Mononuclear cell (primary cell): ENCODE data around the gene ANAPC4. TPM values are rescaled to one million over a fixed set of nuclear protein-coding genes. Genes with fewer than 3 reads are reported as not detected.

Experiments used
- H3K27me3 ChIP-seq: 2 replicates; pipeline ENCODE4 v1.6.0; 2011; ENCODE audit warnings: low read length, control low read depth; ENCODE audit not compliant: insufficient read depth
- H3K4me1 ChIP-seq: 2 replicates; pipeline ENCODE4 v1.5.1; 2011; ENCODE audit warnings: mild to moderate bottlenecking, low read length, control low read depth; ENCODE audit not compliant: insufficient read depth
- H3K4me3 ChIP-seq: 2 replicates; pipeline ENCODE4 v1.5.1; 2011; ENCODE audit warnings: mild to moderate bottlenecking, low read length, moderate library complexity
- H3K9me3 ChIP-seq: 2 replicates; pipeline ENCODE4 v1.5.1; 2011; ENCODE audit warnings: low read depth, mild to moderate bottlenecking, control low read depth, low read length
- total RNA-seq: library from RNA; depleted of rRNA; stranded (reverse); fragments of >200 nt; gene quantifications from one replicate; pipeline ENCODE4 v1.2.3, GENCODE V29; 2012

ANAPC4 gene
- total RNA-seq, 1 donor = 15.1 TPM

GRCh38 chr4:25440478-25441030, 63.5 kb downstream of the ANAPC4 start:
- H3K4me3 ChIP-seq = no peak overlapping the region
- no peaks in the 10 kb centered on the region for H3K4me1 ChIP-seq
- H3K9me3 ChIP-seq = no peaks in the 10 kb centered on the region
- H3K27me3 ChIP-seq = no peaks in the 10 kb centered on the region

GRCh38 chr4:25441519-25442117, 64.6 kb downstream of the ANAPC4 start:
- H3K4me1 ChIP-seq = no peaks in the 10 kb centered on the region
- no peaks in the 10 kb centered on the region for H3K9me3 ChIP-seq
- H3K27me3 ChIP-seq = no peaks in the 10 kb centered on the region
- H3K4me3 ChIP-seq = no peak overlapping the region

DNA sequence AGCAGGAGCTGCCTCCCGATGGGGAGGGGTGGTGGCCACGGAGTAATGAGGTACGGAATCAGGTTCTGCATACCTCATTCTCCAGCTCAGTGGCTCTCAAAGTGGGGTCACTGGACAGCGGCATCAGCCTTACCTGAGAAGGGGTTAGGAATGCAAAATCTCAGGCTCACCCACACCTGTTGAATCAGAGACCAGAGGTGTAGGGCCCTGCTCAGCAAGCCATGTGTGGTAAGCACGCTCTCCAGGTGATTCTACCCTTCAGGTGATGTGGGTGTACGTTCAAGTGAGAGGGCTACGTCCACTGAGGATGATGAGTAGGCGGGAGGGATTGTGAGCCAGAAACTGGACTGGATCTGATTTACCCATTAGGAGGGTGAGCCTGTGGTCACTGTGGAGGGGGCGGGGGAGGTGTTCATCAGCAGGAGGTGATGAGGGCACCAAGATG, 65.8 kb downstream of the ANAPC4 start:
- no peaks in the 10 kb centered on the region for H3K27me3 ChIP-seq
- H3K9me3 ChIP-seq = no peaks in the 10 kb centered on the region
- H3K4me1 ChIP-seq = no peaks in the 10 kb centered on the region
- H3K4me3 ChIP-seq = no peak overlapping the region

- Histone ChIP-seq H3K27me3 (no peaks in the 10 kb centered on the region), H3K9me3 (no peaks in the 10 kb centered on the region), H3K4me3 (no peak overlapping the region), H3K4me1 (no peaks in the 10 kb centered on the region)
Measured at GRCh38 chr4:25443851-25444250, 66.8 kb downstream of the ANAPC4 start.

DNA sequence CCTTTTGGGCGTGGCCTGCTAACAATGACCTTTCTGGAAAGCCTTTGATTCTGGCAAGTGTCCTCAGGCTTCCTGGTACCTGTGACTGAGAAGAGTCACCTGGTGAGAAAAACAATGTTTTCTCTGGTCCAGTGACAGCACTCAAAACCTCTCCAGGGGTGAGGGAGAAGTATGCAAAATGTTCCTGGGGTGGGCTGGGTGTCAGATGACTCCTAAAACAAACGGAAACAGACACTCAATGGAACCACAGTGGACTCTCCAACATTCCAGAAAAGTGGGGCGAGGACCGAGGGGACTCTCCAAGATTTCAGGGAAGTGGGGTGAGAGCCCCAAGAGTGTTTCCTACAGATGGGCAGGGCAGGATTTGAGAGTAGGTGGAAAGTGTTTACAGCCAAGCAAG, 69.5 kb downstream of the ANAPC4 start:
- no peaks in the 10 kb centered on the region for H3K9me3 ChIP-seq
- no peak overlapping the region for H3K4me3 ChIP-seq
- no peaks in the 10 kb centered on the region for H3K27me3 ChIP-seq
- no peaks in the 10 kb centered on the region for H3K4me1 ChIP-seq

GRCh38 chr4:25448379-25449109, 71.5 kb downstream of the ANAPC4 start:
- H3K4me3 ChIP-seq = no peak overlapping the region
- no peaks in the 10 kb centered on the region for H3K4me1 ChIP-seq
- H3K9me3 ChIP-seq = no peaks in the 10 kb centered on the region
- H3K27me3 ChIP-seq = no peaks in the 10 kb centered on the region

- H3K27me3 ChIP-seq = no peaks in the 10 kb centered on the region
- H3K4me3 ChIP-seq = no peak overlapping the region
- H3K4me1 ChIP-seq = no peaks in the 10 kb centered on the region
- no peaks in the 10 kb centered on the region for H3K9me3 ChIP-seq
Measured at GRCh38 chr4:25449270-25449669, 72.2 kb downstream of the ANAPC4 start.

DNA sequence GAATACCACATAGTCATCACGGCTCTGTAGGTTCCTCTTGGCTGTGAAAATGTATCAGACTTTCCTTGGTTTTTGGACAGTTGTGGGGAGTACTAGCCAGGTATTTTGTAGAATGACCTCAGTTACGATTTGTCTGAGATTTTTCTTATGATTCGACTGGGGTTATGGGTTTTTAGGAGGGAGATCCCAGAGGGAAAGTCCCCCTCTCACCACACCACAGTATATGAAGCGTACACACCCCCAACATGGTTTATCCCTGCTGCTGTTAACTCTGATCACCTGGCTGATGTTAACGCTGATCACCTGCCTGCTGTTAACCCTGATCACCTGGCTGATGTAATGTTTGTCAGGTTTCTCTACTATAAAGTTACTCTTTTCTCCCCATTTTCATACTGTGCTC, 72.6 kb downstream of the ANAPC4 start:
- H3K9me3 ChIP-seq = no peaks in the 10 kb centered on the region
- no peaks in the 10 kb centered on the region for H3K27me3 ChIP-seq
- H3K4me1 ChIP-seq = no peaks in the 10 kb centered on the region
- no peak overlapping the region for H3K4me3 ChIP-seq

- Histone ChIP-seq H3K27me3 (no peaks in the 10 kb centered on the region), H3K9me3 (no peaks in the 10 kb centered on the region), H3K4me1 (no peaks in the 10 kb centered on the region), H3K4me3 (no peak overlapping the region)
Measured at GRCh38 chr4:25450491-25450901, 73.4 kb downstream of the ANAPC4 start.

- Histone ChIP-seq H3K4me1 (no peaks in the 10 kb centered on the region), H3K27me3 (no peaks in the 10 kb centered on the region), H3K4me3 (no peak overlapping the region), H3K9me3 (no peaks in the 10 kb centered on the region)
Measured at GRCh38 chr4:25451676-25452075, 74.6 kb downstream of the ANAPC4 start.

DNA sequence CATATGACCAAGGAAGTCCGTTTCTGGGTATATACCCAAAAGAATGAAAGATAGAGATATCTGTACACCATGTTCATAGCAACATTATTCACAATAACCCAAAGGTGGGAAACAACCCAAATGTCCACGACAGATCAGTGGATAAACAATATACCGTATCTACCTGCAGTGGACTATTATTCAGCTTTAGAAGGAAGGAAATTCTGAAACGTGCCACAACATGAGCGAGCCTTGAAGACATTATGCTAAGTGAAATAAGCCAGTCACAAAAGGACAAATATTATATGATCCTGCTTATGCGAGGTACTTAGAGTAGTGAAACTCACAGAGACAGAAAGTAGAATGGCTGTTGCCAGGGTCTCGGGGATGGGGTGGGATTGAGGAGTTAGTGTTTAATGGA, 75.0 kb downstream of the ANAPC4 start:
- H3K4me3 ChIP-seq = no peak overlapping the region
- H3K9me3 ChIP-seq = no peaks in the 10 kb centered on the region
- no peaks in the 10 kb centered on the region for H3K4me1 ChIP-seq
- no peaks in the 10 kb centered on the region for H3K27me3 ChIP-seq

GRCh38 chr4:25454476-25454875, 77.4 kb downstream of the ANAPC4 start:
- no peaks in the 10 kb centered on the region for H3K4me1 ChIP-seq
- no peak overlapping the region for H3K4me3 ChIP-seq
- H3K27me3 ChIP-seq = no peaks in the 10 kb centered on the region
- H3K9me3 ChIP-seq = no peaks in the 10 kb centered on the region

- H3K27me3 ChIP-seq = no peaks in the 10 kb centered on the region
- H3K4me1 ChIP-seq = no peaks in the 10 kb centered on the region
- H3K9me3 ChIP-seq = no peaks in the 10 kb centered on the region
- H3K4me3 ChIP-seq = no peak overlapping the region
Measured at GRCh38 chr4:25457053-25457715, 80.1 kb downstream of the ANAPC4 start.

- H3K27me3 ChIP-seq = no peaks in the 10 kb centered on the region
- no peaks in the 10 kb centered on the region for H3K9me3 ChIP-seq
- no peak overlapping the region for H3K4me3 ChIP-seq
- no peaks in the 10 kb centered on the region for H3K4me1 ChIP-seq
Measured at GRCh38 chr4:25466966-25467697, 90.1 kb downstream of the ANAPC4 start.

DNA sequence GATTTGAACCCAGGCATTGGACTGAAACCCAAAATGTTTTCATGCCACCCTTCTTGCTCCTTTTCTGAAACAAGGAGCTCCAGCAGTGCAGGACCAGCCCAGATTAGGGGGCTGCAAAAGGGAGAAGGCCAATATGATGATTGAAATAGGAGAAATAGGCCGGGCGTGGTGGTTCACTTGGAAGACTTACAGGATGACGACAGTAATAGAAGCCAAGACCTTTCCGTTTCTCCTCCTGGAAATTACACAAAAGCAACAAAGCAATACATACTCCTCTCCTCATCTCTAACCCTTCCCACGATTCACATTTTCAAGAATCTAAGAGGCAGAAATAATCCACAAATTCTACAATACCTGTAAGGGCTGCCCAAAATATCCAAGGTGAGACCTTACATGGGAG, 90.8 kb downstream of the ANAPC4 start:
- H3K4me3 ChIP-seq = no peak overlapping the region
- H3K27me3 ChIP-seq = no peaks in the 10 kb centered on the region
- H3K4me1 ChIP-seq = no peaks in the 10 kb centered on the region
- no peaks in the 10 kb centered on the region for H3K9me3 ChIP-seq
